Spleen (tissue), 7 donors: ENCODE results near the gene SMIM11.

ENCODE experiments used
- POLR2A ChIP-seq, 3 donors: fragments of 450-650 bp; IDR thresholded peaks; one replicate each; pipeline ENCODE4 v1.5.1; 2017; ENCODE audit warnings: antibody characterized with exemption in 3 of 3, mild to moderate bottlenecking in 1 of 3
- TF ChIP-seq, protein P1 (sequence below), 11 experiments: fragments of 200-600 bp in 7 of 11; fragments of 450-650 bp in 4 of 11; sonication (generic) in 4 of 11; IDR thresholded peaks in 8 of 11; conservative IDR thresholded peaks in 3 of 11; 1 replicate in 7 of 11; 2 replicates in 4 of 11; pipeline versions ENCODE4 v1.4.0 to v1.8.0; 2016 to 2021; ENCODE audit warnings: antibody characterized with exemption in 11 of 11, inconsistent platforms in 4 of 11, mild to moderate bottlenecking in 1 of 11
- donor health status: DM: no; HTN: no; CAD: no; lungs with moderate emphysema.
- donor health status: DM: no; HTN: no; CAD: no.
- donor health status: DM: no; HTN: no; CAD: no.

DNA sequence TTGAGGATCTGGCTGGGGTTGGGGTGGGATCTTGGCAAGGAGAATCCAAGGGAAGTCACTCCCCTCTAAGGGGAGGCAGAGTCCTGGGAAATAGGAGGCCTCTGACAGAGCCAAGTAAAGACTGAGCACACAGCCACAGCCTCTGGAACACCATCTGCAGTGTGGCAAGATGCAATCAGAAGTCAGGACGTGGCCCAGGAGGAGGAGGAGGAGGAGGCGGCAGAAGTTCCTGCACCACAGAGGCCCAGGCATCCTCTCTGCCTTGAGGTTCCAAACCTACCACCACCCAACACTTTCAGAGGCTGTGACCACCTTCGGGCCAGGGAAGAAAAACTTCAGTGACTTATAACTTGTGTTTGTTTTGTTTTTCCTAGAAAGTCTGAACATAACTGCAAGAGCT lies 35.2 kb upstream of the SMIM11 start:
- TF ChIP-seq, protein P1, sequence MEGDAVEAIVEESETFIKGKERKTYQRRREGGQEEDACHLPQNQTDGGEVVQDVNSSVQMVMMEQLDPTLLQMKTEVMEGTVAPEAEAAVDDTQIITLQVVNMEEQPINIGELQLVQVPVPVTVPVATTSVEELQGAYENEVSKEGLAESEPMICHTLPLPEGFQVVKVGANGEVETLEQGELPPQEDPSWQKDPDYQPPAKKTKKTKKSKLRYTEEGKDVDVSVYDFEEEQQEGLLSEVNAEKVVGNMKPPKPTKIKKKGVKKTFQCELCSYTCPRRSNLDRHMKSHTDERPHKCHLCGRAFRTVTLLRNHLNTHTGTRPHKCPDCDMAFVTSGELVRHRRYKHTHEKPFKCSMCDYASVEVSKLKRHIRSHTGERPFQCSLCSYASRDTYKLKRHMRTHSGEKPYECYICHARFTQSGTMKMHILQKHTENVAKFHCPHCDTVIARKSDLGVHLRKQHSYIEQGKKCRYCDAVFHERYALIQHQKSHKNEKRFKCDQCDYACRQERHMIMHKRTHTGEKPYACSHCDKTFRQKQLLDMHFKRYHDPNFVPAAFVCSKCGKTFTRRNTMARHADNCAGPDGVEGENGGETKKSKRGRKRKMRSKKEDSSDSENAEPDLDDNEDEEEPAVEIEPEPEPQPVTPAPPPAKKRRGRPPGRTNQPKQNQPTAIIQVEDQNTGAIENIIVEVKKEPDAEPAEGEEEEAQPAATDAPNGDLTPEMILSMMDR (IDR thresholded peaks at IDR 0.05 in 8 of 11, conservative IDR thresholded peaks at IDR 0.05 in 3 of 11) = no peak
- no peak for TF ChIP-seq POLR2A (IDR thresholded peaks at IDR 0.05)
